Measurements from ENCODE around the gene TMEM143.
"Not testable (repeated sequence)": the region's sequence is repeated elsewhere in the genome, so short reads cannot be mapped to it uniquely, and the experiment has no call there.

TMEM143 gene
- total RNA-seq: 1.9 to 5.0 (median 3.1) reads per million in 17 experiments

- peak; percentile 100 for DNase-seq
Measured at GRCh38 chr19:48363810-48364597, at the start of gene TMEM143, which contains the start of gene SYNGR4. Gene TMEM143 (minus strand): TSS chr19:48363940. CDS start chr19:48363920, 20 bp downstream. Gene SYNGR4 (plus strand): TSS chr19:48364367. CDS start chr19:48365843, 1,476 bp downstream.

GRCh38 chr19:48405850-48406249 is 42.1 kb upstream of the TMEM143 start:
- no peak for DNase-seq

GRCh38 chr19:48405010-48405659 is 41.4 kb upstream of the TMEM143 start:
- DNase-seq: no peak

GRCh38 chr19:48403606-48404005 is 39.9 kb upstream of the TMEM143 start:
- peak; percentile 62 to 81 (median 78) for DNase-seq

GRCh38 chr19:48401287-48401686 is 37.5 kb upstream of the TMEM143 start:
- DNase-seq: no peak

GRCh38 chr19:48400018-48400742 is 36.4 kb upstream of the TMEM143 start:
- DNase-seq: no peak

- DNase-seq: peak; percentile 83 to 94 (median 86)
Measured at GRCh38 chr19:48398375-48399235, 34.9 kb upstream of the TMEM143 start.

- DNase-seq: no peak
Measured at GRCh38 chr19:48398102-48398374, 34.3 kb upstream of the TMEM143 start.

- DNase-seq: no peak
Measured at GRCh38 chr19:48397263-48398101, 33.7 kb upstream of the TMEM143 start.

- no peak for DNase-seq
Measured at GRCh38 chr19:48396824-48397176, 33.1 kb upstream of the TMEM143 start.

- no peak for DNase-seq
Measured at GRCh38 chr19:48396016-48396823, 32.5 kb upstream of the TMEM143 start.

- no peak for DNase-seq
Measured at GRCh38 chr19:48395499-48395898, 31.8 kb upstream of the TMEM143 start.

GRCh38 chr19:48395170-48395455 is 31.4 kb upstream of the TMEM143 start:
- no peak for DNase-seq

GRCh38 chr19:48394331-48395169 is 30.8 kb upstream of the TMEM143 start:
- peak in 1 of 4 experiments; percentile 16 for DNase-seq

GRCh38 chr19:48393559-48394330 is 30.0 kb upstream of the TMEM143 start, which contains the start of gene GRIN2D:
Gene GRIN2D (plus strand): TSS chr19:48393668. CDS start chr19:48398393, 4,725 bp downstream.
- DNase-seq: peak in 1 of 4 experiments; percentile 36

GRCh38 chr19:48392860-48393558 is 29.3 kb upstream of the TMEM143 start:
- no peak for DNase-seq

GRCh38 chr19:48392006-48392344 is 28.2 kb upstream of the TMEM143 start:
- DNase-seq: not testable (repeated sequence)

All from suppressor macrophage (primary cell).